Fibroblast of skin of scalp (primary cell): ENCODE measurements around the gene C5orf24. TPM values are rescaled to one million over a fixed set of nuclear protein-coding genes. Genes with fewer than 3 reads are reported as not detected.
"Not testable (repeated sequence)": the region's sequence is repeated elsewhere in the genome, so short reads cannot be mapped to it uniquely, and the experiment has no call there.

Experiments
- DNase-seq: peaks from one replicate; pipeline ENCODE4 v3.0.0-alpha.2; 2013
- polyA plus RNA-seq, 2 experiments: library from polyadenylated mRNA; unstranded; fragments of 120-200 nt; gene quantifications; one replicate each; pipeline ENCODE4 v1.2.1, GENCODE V29; 2013; ENCODE audit not compliant: insufficient read length in 2 of 2

Gene C5orf24
- polyA plus RNA-seq (2013, experiment 1 of 2; ENCODE audit: insufficient read length), result 66.2 TPM
- 79.6 TPM for polyA plus RNA-seq (2013, experiment 2 of 2; ENCODE audit: insufficient read length)

DNA sequence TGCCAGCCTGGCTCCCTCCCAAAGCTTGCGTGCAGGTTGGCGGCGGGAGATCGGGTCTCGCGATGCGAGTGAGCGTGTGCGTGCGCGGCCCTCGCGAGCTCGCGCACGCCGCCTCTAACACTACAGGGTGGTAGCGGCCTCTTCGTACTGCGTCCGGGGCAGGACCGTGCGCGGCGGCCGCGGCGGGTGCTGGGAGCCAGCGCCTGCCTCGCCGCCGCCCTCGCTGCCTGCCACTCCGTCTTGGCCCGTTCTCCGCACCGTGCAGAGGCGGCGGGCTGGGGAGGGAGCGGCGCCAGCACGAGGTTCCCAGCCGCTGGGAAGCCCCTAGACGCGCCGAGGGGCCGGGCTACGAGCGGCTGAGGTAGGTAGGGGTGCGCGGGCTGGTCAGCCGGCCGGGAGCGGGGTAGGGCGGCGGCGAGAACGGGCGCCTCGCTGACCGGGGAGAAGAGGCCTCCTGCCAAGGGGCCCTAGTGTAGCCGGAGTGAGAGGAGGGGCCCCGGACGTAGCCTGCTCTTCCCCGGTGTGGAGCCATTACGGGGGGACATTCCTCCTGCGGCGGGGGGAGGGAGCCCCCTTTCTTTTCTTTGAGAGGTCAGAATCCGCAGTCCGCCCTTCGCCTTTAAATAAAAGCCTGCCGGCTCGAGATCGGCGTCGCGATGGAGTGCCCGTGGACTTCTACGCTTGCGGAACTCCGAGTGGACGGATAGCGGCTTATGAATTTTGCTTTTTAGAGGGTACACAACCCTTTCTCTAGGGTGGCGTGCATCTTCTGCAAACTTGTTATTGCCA, at the start of gene C5orf24:
Gene C5orf24 (plus strand): TSS at position 117 of the 789 bp plus-strand sequence. CDS start 8,933 bp downstream, outside the sequence.
- DNase-seq, result peak; percentile 97

DNA sequence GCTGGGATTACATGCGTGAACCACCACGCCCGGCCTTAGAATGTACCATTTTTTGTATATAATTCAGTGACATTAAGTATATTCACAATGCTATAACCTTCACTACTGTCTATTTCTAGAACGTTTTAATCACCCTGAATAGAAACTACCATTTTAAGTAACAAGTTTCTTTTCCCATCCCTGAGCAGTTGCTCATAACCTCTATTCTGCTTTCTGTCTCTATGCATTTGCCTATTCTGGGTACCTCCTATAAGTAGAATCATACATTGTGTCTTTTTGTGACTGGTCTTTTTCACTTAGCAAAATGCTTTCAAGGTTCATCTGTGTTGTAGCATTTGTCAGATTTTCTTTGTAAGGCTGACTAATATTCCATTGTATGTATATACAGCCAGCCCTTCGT, 47.3 kb upstream of the C5orf24 start:
- DNase-seq, result no peak

DNA sequence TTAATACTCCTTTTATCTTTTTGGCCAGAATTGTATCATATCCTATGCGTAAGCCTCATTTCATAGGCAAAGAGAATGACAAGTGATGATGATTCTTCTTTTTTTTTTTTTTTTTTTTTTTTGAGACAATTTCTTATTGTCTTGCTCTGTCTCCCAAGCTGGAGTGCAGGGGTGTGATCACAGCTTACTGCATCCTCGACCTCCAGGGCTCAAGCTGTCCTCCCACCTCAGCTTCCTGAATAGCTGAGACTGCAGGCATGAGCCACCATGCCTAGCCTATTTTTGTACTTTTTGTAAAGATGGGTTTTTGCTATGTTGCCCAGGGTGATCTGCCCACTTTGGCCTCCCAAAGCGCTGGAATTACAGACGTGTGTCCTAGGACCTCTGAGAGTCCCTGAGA, 41.9 kb upstream of the C5orf24 start:
- no peak for DNase-seq

DNA sequence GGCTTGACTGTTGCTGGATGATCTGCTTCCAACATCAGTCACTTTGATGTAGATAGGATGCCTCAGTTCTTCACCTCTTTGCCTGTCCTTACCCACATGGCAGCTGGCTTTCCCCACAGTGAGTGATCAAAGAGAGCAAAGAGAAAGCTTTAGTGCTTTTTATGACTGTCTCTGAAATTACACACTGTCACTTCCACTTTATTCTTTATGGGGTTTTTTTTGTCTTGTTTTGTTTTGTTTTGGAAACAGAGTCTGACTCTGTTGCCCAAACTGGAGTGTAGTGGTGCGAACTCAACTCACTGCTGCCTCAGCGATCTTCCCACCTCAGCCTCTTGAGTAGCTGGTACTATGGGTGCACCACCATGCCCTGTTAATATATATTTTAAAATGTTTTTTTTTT, 32.4 kb upstream of the C5orf24 start:
- DNase-seq, result no peak

DNA sequence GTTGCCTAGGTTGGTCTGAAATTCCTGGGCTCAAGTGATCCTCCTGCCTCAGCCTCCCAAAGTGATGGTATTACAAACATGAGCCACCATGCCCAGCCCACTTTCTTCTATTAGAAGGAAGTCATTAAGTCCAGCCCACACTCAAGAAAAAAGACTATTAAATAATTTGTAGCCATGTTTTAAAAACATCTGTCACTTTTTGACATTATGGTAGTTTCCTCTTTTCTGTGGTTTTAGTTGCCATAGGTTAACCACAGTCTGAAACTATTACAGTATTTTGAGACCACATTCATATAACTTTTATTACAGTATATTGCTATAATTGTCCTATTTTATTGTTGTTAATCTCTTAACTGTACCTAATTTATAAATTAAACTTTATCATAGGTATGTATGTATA, 31.9 kb upstream of the C5orf24 start:
- DNase-seq, result no peak

DNA sequence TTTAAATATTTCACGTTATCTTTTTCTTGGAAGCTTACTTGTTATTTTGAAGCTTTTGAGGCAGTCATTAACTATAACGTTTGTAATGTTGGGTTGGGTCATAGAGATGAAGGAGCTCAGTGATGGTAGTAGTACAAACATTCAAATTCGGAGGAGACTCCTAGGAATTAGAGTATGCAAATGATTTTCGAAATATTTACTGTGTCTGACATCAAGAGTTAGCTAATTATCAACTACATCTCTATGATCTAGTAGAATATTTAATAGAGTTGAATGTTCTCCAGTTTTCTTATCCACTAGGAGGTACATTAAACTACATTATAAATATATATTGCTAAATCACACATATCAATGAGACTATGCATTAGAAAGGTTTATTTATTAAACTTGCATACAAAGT, 28.8 kb upstream of the C5orf24 start:
- DNase-seq, result no peak

DNA sequence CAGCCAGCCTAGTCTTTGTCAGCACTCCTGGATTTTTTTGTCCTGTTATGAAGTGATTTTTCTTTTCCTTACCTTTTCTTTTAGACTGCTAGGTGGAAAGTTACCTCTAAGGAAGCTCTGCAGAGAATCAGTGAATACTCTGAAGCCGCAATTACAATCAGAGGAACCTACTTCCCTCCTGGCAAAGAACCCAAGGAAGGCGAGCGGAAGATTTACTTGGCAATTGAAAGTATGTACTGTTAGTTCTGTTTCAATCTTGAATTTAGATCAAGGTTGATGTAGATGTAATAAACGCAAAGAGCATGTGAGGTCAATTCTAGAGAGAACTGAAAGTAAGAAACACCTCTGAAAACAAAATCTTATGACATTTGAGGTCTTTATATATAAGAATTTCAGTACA, 27.0 kb upstream of the C5orf24 start:
- no peak for DNase-seq

DNA sequence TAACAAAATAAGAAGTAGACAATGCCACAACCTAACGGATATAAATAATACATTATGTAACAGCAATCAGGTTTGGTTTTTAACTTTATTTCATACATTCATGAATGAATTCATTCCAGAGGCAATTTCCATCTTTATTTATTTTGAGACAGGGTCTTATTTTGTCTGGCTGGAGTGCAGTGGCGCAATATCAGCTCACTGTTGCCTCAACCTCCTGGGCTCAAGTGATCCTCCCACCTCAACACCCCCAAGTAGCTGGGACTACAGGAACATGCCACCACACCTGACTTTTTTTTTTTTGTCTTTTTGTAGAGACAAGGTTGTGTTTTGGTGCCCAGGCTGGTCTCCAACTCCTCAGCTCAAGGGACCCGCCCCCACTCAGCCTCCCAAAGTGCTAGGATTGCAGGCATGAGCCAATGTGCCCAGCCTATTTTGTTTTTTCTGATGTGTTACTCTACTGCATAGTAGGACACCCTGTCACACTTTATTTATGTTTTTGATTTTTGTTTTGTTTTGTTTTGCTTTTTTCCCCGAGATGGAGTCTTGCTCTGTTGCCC, 26.3 kb upstream of the C5orf24 start:
- DNase-seq, result no peak

DNA sequence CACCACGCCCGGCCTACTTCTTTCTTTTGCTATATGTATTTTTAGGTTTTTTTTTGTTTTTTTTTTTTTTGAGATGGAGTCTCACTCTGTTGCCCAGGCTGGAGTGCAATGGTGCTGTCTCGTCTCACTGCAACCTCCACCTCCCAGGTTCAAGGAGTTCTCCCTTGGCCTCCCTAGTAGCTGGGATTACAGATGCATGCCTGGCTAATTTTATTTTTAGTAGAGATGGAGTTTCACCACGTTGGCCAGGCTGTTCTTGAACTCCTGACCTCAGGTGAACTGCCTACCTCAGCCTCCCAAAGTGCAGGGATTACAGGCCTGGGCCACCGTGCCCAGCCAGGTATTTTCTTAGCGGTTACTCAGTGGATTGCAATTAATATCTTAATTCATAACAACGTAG, 23.9 kb upstream of the C5orf24 start:
- DNase-seq, result no peak

DNA sequence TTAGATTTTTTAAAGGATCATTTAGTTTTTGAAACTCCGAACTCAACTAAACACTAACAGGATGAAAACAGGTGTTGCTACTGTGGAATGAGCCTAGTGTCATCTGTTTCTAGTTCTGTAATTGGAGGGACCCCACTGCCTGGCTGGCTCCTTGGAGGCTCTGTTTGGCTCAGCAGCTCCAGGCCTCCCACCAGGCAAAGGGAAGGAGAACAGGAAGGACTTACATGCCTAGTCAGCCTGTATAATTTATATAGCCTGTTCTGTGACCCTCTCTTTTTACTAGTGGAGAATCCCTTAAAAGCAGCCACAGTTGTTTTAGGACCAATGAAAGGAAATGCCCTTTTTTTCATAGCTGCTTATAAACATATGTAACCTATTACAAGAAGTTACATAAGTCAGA, 21.1 kb upstream of the C5orf24 start:
- no peak for DNase-seq

DNA sequence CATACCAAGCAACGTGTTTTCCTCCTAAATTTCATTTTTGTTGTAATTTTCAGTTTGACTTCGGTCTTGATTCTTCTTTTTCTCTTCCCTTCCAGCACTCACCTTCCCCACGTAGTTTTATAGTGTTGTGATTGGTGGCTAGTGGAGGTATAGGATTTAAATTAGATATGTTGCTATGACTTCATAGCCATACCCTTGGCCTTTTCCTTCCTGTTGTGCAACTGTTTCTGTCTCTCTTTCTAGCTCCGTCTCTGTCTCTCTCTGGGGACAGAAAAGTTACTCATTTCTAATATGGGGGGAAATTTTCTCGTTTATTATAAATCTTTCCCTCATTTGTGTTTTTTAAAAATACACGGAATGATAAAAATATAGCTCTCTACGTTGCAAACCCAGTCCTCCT, 20.6 kb upstream of the C5orf24 start:
- no peak for DNase-seq

DNA sequence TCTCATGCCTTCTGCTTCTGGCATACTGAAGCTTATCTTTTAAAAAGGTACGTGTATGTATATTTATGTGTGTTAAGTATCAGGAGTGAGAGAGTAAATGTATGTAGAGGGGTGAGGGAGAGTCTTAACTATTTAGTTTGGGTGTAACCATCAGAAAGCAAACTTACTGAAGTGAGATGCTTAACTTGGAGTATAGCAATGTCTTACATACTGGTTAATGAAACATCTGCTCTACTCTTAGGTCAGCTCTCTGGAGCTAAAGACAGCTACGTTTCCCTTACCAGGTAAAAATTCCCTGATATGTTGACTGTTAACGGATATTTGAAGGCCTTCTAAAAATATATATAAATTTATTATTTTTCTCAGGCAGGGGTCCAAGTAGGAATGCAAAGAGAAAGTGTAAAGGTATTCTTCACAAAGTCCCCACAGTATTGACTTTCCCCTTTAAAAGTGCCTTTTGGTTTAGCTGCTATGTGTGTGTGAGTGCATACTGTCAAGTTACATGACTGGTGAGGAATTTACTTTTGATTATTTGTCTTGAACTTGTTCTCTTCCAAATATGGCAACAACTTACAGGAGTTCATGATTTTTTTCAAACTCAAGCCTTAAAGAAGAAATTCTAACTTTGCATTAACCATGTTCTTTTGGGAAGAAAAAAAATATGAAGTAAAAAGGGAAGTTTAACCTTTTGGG, 12.3 kb upstream of the C5orf24 start:
- peak; percentile 87 for DNase-seq

DNA sequence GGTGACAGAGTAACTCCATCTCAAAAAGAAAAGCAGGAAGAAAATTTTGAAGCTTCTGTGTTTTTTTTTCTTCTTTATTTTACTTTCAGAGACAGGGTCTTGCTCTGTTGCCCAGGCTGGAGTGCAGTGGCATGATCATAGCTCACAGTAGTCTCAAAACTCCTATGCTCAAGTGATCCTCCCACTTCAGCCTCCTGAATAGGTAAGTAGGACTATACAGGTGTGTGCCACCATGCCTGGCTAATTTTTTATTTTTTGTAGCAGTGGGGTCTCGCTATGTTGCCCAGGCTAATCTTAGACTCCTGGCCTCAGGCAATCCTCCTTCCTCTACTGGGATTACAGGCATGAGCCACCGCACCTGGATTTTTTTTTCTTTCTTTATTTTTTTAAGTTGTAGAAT, 10.1 kb upstream of the C5orf24 start:
- no peak for DNase-seq

DNA sequence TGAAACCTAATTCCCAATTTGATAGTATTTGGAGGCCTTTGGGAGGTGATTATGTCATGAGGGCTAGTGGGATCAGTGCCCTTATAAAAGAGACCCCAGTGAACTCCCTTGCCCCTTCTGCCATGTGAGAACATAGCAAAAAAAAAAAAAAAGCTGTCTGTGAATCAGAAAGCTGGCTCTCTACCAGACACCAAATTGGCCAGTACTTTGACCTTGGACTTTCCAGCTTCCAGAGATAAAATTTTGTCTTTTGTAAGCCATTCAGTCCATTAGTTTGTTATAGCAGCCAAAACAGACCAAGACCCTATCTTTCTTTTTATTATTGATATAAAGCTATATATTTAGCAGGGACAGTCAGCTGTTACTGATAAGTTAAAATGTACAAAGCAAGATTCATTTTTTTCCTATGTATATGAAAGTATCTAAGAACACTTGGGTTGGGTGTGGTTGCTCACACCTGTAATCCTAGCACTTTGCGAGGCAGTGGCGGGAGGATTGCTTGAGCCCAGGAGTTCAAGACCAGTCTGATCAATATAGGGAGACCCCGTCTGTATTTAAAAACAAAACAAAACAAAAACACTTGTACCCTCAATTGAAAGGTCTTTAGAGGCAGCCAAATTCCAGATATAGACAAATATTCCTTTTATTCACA, 8.1 kb upstream of the C5orf24 start:
- no peak for DNase-seq

DNA sequence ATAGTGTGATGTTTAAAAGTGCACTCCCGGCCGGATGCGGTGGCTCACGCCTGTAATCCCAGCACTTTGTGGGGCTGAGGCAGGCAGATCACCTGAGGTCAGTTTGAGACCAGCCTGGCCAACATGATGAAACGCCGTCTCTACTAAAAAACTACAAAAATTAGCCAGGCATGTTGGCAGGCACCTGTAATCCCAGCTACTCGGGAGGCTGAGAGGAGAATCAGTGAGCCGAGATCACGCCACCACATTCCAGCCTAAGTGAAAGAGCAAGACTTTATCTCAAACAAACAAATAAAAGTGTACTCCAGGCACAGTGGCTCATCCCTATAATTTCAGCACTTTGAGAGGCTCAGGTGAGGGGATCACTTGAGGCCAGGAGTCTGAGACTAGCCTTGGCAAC, 7.4 kb upstream of the C5orf24 start:
- DNase-seq, result not testable (repeated sequence)

DNA sequence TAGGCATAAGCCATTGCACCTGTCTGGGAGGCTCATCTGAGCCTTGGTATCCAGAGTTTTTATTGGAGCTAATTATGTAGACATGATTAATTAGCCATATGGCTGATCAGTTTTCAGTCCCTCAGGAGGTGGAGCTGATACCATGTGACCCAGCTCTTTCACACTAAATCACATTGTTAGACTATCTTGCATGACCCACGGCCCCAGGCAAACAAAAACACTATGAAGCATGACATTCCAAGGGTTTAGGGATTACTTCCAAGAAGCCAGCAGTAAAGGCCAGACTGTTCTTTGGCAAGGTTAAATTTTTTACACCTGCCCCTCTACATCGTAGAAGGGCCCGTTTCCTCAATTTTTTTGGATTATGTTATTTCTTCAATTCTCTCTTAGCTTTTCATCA, 5.0 kb upstream of the C5orf24 start:
- DNase-seq, result no peak

DNA sequence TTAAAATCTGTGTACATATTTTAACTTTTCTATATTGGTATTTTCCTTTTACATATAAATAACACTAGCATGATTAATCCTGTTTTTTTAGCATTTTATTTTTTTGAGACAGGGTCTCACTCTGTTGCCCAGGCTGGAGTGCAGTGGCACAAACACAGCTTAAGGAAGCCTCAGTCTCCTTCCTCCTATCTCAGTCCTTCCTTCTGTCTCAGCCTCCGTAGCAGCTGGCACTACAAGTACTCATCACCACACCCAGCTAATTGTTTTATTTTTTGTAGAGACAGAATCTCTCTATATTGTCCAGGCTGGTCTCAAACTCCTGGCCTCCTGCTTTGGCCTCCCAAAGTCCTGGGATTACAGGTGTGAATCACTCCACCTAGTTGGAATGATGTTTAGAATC, 1.5 kb upstream of the C5orf24 start:
- no peak for DNase-seq

DNA sequence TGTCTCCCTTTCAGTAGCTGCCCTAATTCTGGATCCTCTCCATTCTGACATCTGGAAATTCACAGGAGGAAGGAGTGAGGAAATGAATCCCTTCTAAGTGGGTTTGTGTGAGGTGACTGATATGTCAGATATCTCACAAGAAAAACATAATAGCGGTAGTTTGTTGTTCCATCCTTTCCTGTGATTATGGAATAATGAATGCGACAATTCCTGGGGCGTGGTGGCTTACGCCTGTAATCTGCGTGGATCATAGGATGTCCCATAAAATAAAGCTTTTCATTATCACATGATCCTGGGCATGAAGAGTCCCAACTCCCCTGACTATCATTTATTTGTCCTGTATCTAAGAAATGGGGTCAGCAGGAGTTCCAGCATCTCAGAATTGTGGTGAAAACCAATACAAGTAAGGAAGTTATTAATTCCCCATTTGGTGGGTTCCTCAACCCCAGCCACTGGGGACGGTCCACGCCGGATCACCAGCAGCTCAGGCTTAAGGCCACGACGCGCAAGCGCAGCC, 375 bp upstream of the C5orf24 start:
- DNase-seq, result peak; percentile 23

DNA sequence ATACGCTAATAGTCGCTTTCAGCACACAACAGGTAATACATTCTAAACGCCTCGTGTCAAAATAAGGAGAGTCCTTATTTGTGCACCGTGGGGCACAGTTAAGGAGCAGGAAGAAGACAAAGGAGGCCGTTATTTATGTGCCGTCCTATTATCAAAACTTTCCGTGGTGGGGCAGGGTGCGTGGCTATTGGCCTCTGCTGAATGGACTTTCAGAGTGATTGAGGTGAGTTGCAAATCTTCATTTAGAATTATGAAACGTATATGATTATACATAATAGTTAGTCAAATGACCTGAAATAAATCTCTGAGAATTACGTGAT, 833 bp downstream of the C5orf24 start:
- no peak for DNase-seq

DNA sequence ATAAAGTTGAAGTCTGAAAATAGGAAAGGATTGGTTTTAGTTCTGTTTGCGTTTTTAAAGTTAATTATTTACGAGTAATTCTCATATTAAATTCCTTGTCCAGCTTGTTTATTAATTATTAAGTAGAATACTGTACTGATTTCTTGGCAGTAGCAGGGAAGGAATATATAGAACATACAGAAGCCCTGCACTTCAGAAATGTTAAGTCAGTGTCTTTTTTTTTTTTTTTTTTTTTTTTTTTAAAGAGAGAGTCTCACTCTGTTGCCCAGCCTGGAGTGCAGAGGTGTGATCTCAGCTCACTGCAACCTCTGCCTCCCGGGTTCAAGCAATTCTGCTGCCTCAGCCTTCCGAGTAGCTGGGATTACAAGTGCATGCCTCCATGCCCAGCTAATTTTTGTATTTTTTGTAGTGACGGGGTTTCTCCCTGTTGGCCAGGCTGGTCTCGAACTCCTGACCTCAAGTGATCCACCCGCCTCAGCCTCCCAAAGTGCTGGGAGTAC, 3.7 kb downstream of the C5orf24 start:
- not testable (repeated sequence) for DNase-seq

DNA sequence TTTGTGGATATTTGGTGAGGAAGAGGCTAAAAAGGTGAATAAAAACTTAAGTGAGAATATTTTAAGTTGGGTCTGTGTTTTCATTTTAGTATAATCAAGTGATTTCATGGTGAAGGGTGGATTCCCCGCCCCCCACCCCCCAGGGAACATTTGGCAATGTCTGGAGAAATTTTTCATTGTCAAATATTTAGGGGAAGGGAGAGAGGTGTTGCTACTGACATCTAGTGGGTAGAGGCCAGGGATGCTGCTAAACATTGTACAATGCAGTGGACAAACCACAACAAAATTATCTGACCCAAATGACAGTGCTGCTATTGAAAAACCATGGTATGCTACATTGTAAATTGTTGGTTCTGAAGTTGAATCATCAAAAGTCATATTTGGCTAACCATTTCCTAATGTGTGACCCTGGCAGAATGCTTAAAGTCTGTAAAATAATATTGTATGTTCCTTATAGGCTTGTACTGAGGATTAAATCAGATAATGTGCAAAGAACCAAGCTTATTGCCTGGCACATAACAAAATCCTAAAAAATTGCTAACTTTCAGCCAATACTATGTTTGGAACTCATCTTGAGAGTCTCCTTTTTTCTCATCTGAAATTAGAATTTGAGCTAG, 5.6 kb downstream of the C5orf24 start:
- peak; percentile 74 for DNase-seq

DNA sequence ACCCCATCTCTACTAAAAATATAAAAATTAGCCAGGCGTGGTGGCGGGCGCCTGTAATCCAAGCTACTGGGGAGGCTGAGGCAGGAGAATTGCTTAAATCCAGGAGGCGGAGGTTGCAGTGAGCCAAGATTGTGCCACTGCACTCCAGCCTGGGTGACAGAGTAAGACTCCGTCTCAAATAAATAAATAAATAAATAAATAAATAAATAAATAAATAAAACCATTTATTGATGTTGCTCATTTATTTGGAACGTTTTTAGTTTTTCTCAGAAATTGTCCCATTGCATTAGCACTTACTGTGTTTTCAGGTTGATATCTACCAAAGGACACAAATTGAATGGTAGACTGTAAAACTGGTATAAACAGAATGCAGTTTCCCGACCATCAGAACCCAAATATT, 10.7 kb downstream of the C5orf24 start:
- not testable (repeated sequence) for DNase-seq
